ENCODE data around the gene NTNG2. TPM values are rescaled to one million over a fixed set of nuclear protein-coding genes. Genes with fewer than 3 reads are reported as not detected.
A peak's percentile ranks its signal among the peaks of the same experiment; 100 is the strongest.

NTNG2 gene
- total RNA-seq, 1 experiment from 2014 or later: 6.0 TPM

GRCh38 chr9:132243156-132244074 is 81.6 kb downstream of the NTNG2 start:
- no peak for ATAC-seq
- peak; percentile 37 for DNase-seq
- H2AFZ ChIP-seq (ENCODE audit: low read length): no peak overlapping the region
- H3K79me2 ChIP-seq (ENCODE audit: low read length): no peaks in the 10 kb centered on the region
- H3K4me2 ChIP-seq (ENCODE audit: low read length): no peak overlapping the region
- no TSS peak for BruUV-seq (replicated peaks)
- no peaks in the 10 kb centered on the region for H3K9me3 ChIP-seq (ENCODE audit: low read length)
- no peak overlapping the region for H3K27ac ChIP-seq (ENCODE audit: low read length)
- no peaks in the 10 kb centered on the region for H4K20me1 ChIP-seq (ENCODE audit: low read length)
- no peaks in the 10 kb centered on the region for H3K36me3 ChIP-seq (ENCODE audit: low read depth, low read length)
- ChIA-PET CTCF (no interaction called here), POLR2A (ENCODE audit: unreplicated experiment) (no interaction called here)
- intact Hi-C loops (cut with micrococcal nuclease): loop anchor here (5.0 kb wide), 1 partner anchor 261 kb away; no protein-coding TSS in a partner anchor
- no peaks in the 10 kb centered on the region for H3F3A ChIP-seq (ENCODE audit: low read length, unreplicated experiment)
- no peak overlapping the region for H3K4me3 ChIP-seq (ENCODE audit: low read length)
- H3K4me1 ChIP-seq (ENCODE audit: insufficient read depth, low read length): no peaks in the 10 kb centered on the region; the same call in 1 of the 2 replicates
- no peak for TF ChIP-seq EZH2 (IDR thresholded peaks at IDR 0.05; ENCODE audit: low read length, unreplicated experiment)
- no peak for TF ChIP-seq EZH2phosphoT487 (IDR thresholded peaks at IDR 0.05; ENCODE audit: borderline replicate concordance, low read length)
- no peaks in the 10 kb centered on the region for H3K27me3 ChIP-seq (ENCODE audit: low read length)
- H3K9me2 ChIP-seq (replicated peaks; ENCODE audit: low read length): no peaks in the 10 kb centered on the region
- no peak overlapping the region for H3K9ac ChIP-seq (ENCODE audit: low read length)

DNA sequence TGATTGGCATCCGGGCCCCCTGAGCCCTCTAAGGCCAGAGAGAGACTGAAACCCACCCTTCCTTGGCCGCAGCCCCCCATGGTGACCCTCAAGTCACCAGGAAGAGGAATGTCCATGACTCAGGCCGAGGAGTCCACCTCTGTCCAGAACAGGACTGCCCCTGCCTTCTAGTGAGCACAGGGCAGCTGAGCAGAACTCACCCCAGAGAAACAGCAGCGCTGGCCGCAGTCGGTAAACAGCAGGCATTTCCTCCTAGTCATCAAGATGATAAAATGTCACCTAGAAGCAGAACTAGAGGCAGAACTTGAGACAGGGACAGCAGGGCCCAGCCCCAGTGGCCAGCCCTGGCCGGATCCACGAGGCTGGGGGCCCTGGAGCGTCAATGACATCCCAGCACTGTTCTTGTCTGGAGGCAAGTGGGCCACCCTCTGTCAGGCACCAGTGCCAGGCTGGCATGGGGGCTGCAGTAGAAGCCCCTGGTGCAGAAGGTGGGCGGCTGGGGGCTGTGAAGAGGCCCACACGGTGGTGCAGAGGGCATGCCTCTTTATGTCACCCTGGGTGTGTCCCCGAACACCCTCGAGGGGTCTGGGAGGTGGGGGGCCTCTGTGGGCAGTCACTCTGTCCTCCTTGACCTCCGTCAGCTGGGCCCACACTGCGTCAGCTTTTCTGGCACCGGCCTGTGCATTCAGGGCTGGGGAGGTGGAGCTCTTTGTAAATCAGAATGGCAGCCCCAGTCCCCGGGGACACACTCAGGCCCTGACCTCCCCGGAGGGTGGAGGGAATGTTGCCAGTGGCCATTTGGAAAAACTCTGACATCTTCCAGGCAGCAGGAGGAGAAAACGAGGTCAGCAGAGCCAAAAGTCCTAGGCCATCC is 83.0 kb downstream of the NTNG2 start:
- no peak overlapping the region for H3K9ac ChIP-seq (ENCODE audit: low read length)
- DNase-seq (no peak), ATAC-seq (no peak)
- H3K4me2 ChIP-seq (ENCODE audit: low read length): no peak overlapping the region
- H4K20me1 ChIP-seq (ENCODE audit: low read length): no peaks in the 10 kb centered on the region
- no peaks in the 10 kb centered on the region; the same call in 1 of the 2 replicates for H3K4me1 ChIP-seq (ENCODE audit: insufficient read depth, low read length)
- ChIA-PET POLR2A (ENCODE audit: unreplicated experiment) (no interaction called here), CTCF (no interaction called here)
- no TSS peak for BruUV-seq (replicated peaks)
- H2AFZ ChIP-seq (ENCODE audit: low read length): no peak overlapping the region
- no peaks in the 10 kb centered on the region for H3K36me3 ChIP-seq (ENCODE audit: low read depth, low read length)
- no peaks in the 10 kb centered on the region for H3K9me2 ChIP-seq (replicated peaks; ENCODE audit: low read length)
- H3K79me2 ChIP-seq (ENCODE audit: low read length): no peaks in the 10 kb centered on the region
- H3K9me3 ChIP-seq (ENCODE audit: low read length): no peaks in the 10 kb centered on the region
- H3K27ac ChIP-seq (ENCODE audit: low read length): no peak overlapping the region
- no peaks in the 10 kb centered on the region for H3F3A ChIP-seq (ENCODE audit: low read length, unreplicated experiment)
- no peaks in the 10 kb centered on the region for H3K27me3 ChIP-seq (ENCODE audit: low read length)
- TF ChIP-seq EZH2phosphoT487 (IDR thresholded peaks at IDR 0.05; ENCODE audit: borderline replicate concordance, low read length): no peak
- no peak overlapping the region for H3K4me3 ChIP-seq (ENCODE audit: low read length)
- intact Hi-C loops (cut with micrococcal nuclease): loop anchor here (5.0 kb wide), 1 partner anchor 263 kb away; no protein-coding TSS in a partner anchor

DNA sequence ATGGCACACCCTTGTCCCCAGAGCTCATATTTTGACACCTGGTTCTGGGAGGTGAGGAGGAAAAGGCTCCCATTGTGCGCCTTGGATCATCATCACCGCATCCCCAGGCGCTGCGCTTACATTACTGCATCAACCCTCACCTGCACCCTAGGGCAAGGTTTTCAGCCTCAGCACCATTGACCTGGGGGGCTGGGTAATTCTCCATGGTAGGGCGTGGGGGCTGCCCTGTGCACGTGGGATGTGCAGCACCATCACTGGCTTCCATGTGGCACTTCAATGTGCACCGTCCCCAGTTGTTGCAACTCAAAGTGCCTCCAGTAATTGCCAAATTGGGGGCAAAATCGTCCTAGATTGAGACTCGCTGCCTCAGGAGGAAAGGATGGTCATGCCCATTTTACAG is 83.6 kb downstream of the NTNG2 start:
- intact Hi-C loops (cut with micrococcal nuclease): no loop called here
- DNase-seq: no peak
- Histone ChIP-seq H3K9me3 (ENCODE audit: low read length) (no peaks in the 10 kb centered on the region), H3K9ac (ENCODE audit: low read length) (no peak overlapping the region), H3K36me3 (ENCODE audit: low read depth, low read length) (no peaks in the 10 kb centered on the region), H4K20me1 (ENCODE audit: low read length) (no peaks in the 10 kb centered on the region), H3F3A (ENCODE audit: low read length, unreplicated experiment) (no peaks in the 10 kb centered on the region), H3K4me1 (ENCODE audit: insufficient read depth, low read length) (no peaks in the 10 kb centered on the region; the same call in 1 of the 2 replicates), H3K27me3 (ENCODE audit: low read length) (no peaks in the 10 kb centered on the region), H3K9me2 (replicated peaks; ENCODE audit: low read length) (no peaks in the 10 kb centered on the region), H3K4me3 (ENCODE audit: low read length) (no peak overlapping the region), H3K27ac (ENCODE audit: low read length) (no peak overlapping the region), H3K4me2 (ENCODE audit: low read length) (no peak overlapping the region), H3K79me2 (ENCODE audit: low read length) (no peaks in the 10 kb centered on the region), H2AFZ (ENCODE audit: low read length) (no peak overlapping the region)
- no TSS peak for BruUV-seq (replicated peaks)
- POLR2A ChIA-PET (ENCODE audit: unreplicated experiment): no interaction called here
- TF ChIP-seq EZH2 (IDR thresholded peaks at IDR 0.05; ENCODE audit: low read length, unreplicated experiment): no peak
- no peak for TF ChIP-seq EZH2phosphoT487 (IDR thresholded peaks at IDR 0.05; ENCODE audit: borderline replicate concordance, low read length)
- TF ChIP-seq, protein P1, sequence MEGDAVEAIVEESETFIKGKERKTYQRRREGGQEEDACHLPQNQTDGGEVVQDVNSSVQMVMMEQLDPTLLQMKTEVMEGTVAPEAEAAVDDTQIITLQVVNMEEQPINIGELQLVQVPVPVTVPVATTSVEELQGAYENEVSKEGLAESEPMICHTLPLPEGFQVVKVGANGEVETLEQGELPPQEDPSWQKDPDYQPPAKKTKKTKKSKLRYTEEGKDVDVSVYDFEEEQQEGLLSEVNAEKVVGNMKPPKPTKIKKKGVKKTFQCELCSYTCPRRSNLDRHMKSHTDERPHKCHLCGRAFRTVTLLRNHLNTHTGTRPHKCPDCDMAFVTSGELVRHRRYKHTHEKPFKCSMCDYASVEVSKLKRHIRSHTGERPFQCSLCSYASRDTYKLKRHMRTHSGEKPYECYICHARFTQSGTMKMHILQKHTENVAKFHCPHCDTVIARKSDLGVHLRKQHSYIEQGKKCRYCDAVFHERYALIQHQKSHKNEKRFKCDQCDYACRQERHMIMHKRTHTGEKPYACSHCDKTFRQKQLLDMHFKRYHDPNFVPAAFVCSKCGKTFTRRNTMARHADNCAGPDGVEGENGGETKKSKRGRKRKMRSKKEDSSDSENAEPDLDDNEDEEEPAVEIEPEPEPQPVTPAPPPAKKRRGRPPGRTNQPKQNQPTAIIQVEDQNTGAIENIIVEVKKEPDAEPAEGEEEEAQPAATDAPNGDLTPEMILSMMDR (conservative IDR thresholded peaks at IDR 0.05; ENCODE audit: low read depth, low read length): no peak
- CTCF ChIA-PET: no interaction called here
- ATAC-seq: no peak
